Activated CD8-positive, alpha-beta memory T cell treated with anti-CD3 and anti-CD28 coated beads for 4 hours (primary cell): Measurements from ENCODE around the gene RRAGA.
"Not testable (repeated sequence)": the region's sequence is repeated elsewhere in the genome, so short reads cannot be mapped to it uniquely, and the experiment has no call there.

Experiments used
- DNase-seq, 2 donors: peaks; one replicate each; pipeline ENCODE4 v3.0.0-alpha.2; 2020; ENCODE audit warnings: low read depth in 2 of 2

RRAGA gene

GRCh38 chr9:19085295-19085694 lies 36.1 kb downstream of the RRAGA start:
- DNase-seq, result no peak

DNA sequence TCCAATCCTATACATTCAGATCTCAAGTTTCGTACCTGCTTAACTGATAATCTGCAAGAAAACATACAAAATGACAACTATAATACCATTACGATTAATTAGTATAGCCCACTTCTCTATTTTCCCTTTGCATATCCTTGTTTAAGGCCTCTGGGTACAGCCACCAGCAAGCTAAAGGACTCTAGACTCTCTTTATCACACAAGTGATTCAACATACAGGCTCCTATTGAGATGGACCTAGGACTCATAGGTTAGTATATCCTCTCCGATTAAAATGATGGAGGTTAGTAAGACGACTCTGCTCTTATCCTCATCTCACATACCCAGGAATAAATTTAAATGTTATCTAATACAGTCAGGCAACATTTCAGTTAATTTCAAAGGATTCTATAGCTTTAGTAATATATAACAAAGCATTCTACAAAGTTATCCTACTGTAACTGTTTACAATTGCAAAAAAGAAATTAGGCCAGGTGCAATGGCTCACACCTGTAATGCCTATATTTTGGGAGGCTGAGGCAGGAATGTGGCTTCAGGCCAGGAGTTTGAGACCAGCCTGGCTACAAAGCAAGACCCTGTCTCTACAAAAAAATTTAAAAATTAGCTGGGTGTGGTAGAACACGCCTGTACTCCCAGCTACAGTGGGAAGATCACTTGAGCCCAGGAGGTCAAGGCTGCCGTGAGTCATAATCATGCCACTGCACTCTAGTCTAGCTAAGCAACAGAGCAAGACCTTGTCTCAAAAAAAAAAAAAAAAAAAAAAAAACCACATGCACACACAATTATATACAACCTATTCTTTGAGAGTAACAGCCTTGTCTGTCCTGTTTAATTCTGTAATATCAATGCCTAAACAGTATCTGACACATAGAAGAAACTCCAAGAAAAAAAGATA lies 38.1 kb downstream of the RRAGA start:
- no peak for DNase-seq

- not testable (repeated sequence) for DNase-seq
These were observed 48.2 kb downstream of the RRAGA start for GRCh38 chr9:19097431-19097830.
